GM12891 (cell line): Measurements from ENCODE around the gene KEAP1.

Experiments used
- PAX5 ChIP-seq: IDR thresholded peaks from 2 replicates; pipeline ENCODE4 v1.6.1; 2011; ENCODE audit warnings: low read length, moderate library complexity, mild to moderate bottlenecking; ENCODE audit not compliant: insufficient read depth, severe bottlenecking
- POLR2A ChIP-seq: IDR thresholded peaks from 2 replicates; pipeline ENCODE4 v1.6.1; 2011; ENCODE audit warnings: low read depth, low read length, control low read depth
- POLR2AphosphoS5 ChIP-seq: IDR thresholded peaks from 2 replicates; pipeline ENCODE4 v1.6.1; 2011; ENCODE audit warnings: low read depth, low read length, control low read depth
- POU2F2 ChIP-seq: IDR thresholded peaks from 2 replicates; pipeline ENCODE4 v1.6.1; 2011; ENCODE audit warnings: low read depth, mild to moderate bottlenecking, control low read depth, low read length, moderate library complexity
- SPI1 ChIP-seq: IDR thresholded peaks from 2 replicates; pipeline ENCODE4 v1.6.1; 2011; ENCODE audit warnings: low read depth, low read length, control low read depth

DNA sequence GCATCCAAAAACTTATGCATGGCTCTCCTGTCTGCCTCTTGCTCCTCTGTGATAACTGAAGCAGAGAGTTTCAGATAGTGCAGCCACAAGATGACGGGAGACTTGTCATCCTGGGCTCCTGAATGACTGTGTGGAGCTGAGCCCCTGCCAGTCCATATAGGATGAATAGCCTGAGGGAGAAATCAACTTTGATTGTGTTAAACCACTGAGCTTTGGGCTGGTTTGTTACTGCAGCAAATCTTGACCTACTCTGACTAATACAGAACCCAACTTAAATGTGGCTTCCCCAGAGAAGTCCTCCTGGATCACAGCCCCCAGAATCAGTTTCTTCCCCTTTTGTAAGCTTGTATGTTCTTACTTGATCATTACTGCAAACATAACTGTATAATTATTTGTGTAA lies 29.3 kb upstream of the KEAP1 start:
- no peak for TF ChIP-seq POLR2A
- no peak for TF ChIP-seq SPI1
- TF ChIP-seq POLR2AphosphoS5: no peak
- TF ChIP-seq POU2F2: no peak
- no peak for TF ChIP-seq PAX5
